ENCODE results near the gene MYO3B. TPM values are rescaled to one million over a fixed set of nuclear protein-coding genes. Genes with fewer than 3 reads are reported as not detected.

The MYO3B gene
- total and polyA plus RNA-seq, 2 donors (not counting 1 experiment from before 2014, with no cell fraction given) = not detected

DNA sequence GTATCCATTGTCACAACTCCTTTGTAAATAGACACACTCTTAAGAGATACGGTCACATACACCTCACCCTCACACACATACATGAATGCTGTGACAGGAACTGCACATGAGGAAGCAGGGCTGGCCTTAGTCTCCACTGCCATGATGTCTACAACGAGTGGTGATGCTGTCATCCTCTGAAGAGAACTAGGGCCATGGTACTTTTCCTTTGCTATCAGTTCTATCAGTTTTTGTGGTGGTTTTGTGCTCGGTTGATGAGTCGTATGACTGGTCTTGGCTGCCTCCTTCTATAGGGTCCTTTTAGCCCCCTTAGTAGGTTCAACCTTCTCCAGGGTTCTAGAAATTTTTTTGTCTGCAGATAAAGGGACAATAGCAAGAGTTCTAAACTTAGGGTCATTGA is 66.0 kb downstream of the MYO3B start:
- Histone ChIP-seq H4K20me1 (ENCODE audit: control insufficient read depth, insufficient read depth, low read length, poor library complexity, severe bottlenecking) (no peaks in the 10 kb centered on the region), H3K4me1 (ENCODE audit: control insufficient read depth in 2 of 2, insufficient read depth in 2 of 2, low read length in 2 of 2) (no peaks in the 10 kb centered on the region), H3K79me2 (ENCODE audit: control insufficient read depth, insufficient read depth, low read length) (no peaks in the 10 kb centered on the region), H3K27me3 (replicated peaks in 1 of 4; ENCODE audit: control extremely low read depth in 1 of 4, control insufficient read depth in 3 of 4, insufficient read depth in 4 of 4, low read length in 3 of 4) (peaks cover 0 to 8% (median 0%) of the 10 kb centered on the region in 4 experiments), H2AFZ (ENCODE audit: insufficient read depth, low read depth, low read length, poor library complexity, severe bottlenecking) (no peak overlapping the region), H3K4me3 (ENCODE audit: control extremely low read depth in 1 of 5, extremely low read depth in 1 of 5, insufficient read depth in 1 of 5, low read depth in 2 of 5, low read length in 4 of 5) (no peak overlapping the region), H3K9ac (ENCODE audit: low read length) (no peak overlapping the region), H3K4me2 (replicated peaks; ENCODE audit: low read depth, low read length, poor library complexity, severe bottlenecking) (no peak overlapping the region), H3K9me3 (ENCODE audit: control extremely low read depth in 1 of 3, control insufficient read depth in 2 of 3, insufficient read depth in 1 of 3, low read length in 2 of 3) (no peaks in the 10 kb centered on the region), H3K27ac (ENCODE audit: low read length in 2 of 2) (no peak overlapping the region), H3K36me3 (replicated peaks in 1 of 2; ENCODE audit: control extremely low read depth in 1 of 2, control insufficient read depth in 1 of 2, extremely low read depth in 1 of 2, insufficient read depth in 2 of 2, low read length in 1 of 2) (no peaks in the 10 kb centered on the region)
- H3K9me3 Mint-ChIP-seq (ENCODE audit: insufficient read depth) = no peaks in the 10 kb centered on the region
- intact Hi-C loops (cut with micrococcal nuclease) = no loop called here
- no peak overlapping the region for H3K4me3 Mint-ChIP-seq
- no peak for DNase-seq
- ChIA-PET POLR2A (no interaction called here), CTCF (no interaction called here)
- H3K27me3 Mint-ChIP-seq = peaks cover 23% of the 10 kb centered on the region
- no peak for TF ChIP-seq EZH2 (IDR thresholded peaks at IDR 0.05; ENCODE audit: borderline replicate concordance, insufficient read depth, low read depth, low read length, poor library complexity, severe bottlenecking)
- TF ChIP-seq, protein P1, sequence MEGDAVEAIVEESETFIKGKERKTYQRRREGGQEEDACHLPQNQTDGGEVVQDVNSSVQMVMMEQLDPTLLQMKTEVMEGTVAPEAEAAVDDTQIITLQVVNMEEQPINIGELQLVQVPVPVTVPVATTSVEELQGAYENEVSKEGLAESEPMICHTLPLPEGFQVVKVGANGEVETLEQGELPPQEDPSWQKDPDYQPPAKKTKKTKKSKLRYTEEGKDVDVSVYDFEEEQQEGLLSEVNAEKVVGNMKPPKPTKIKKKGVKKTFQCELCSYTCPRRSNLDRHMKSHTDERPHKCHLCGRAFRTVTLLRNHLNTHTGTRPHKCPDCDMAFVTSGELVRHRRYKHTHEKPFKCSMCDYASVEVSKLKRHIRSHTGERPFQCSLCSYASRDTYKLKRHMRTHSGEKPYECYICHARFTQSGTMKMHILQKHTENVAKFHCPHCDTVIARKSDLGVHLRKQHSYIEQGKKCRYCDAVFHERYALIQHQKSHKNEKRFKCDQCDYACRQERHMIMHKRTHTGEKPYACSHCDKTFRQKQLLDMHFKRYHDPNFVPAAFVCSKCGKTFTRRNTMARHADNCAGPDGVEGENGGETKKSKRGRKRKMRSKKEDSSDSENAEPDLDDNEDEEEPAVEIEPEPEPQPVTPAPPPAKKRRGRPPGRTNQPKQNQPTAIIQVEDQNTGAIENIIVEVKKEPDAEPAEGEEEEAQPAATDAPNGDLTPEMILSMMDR (IDR thresholded peaks at IDR 0.05) = no peak
- WGBS (ENCODE audit: insufficient coverage) = 67% methylated on average over 2 of the region's 4 CpGs
- no peak for ATAC-seq (ENCODE audit: low read depth)
- no peaks in the 10 kb centered on the region for H3K4me1 Mint-ChIP-seq
- no peak overlapping the region for H3K27ac Mint-ChIP-seq

DNA sequence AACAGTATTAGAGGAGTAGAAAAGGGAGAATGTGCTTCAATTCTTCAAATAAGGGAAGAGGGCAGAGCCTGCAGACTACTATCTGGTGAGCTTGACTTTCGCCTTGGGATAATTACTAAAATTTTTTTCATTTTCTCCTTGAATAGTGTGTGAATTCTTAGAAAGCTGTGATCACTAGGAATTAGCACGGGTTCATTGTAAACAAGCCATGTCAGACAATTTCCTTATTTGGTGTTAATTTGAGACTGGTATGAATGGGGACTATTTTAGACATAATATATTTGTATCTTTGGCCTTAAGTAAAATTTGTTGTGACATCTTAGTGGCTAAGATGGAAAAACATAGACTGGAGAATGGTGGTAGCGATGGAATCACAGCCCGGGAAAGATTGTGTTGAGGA is 66.6 kb downstream of the MYO3B start:
- Mint-ChIP-seq H3K4me1 (no peaks in the 10 kb centered on the region), H3K27ac (no peak overlapping the region), H3K9me3 (ENCODE audit: insufficient read depth) (no peaks in the 10 kb centered on the region), H3K4me3 (no peak overlapping the region), H3K27me3 (peaks cover 19% of the 10 kb centered on the region)
- Histone ChIP-seq H4K20me1 (ENCODE audit: control insufficient read depth, insufficient read depth, low read length, poor library complexity, severe bottlenecking) (no peaks in the 10 kb centered on the region), H3K4me2 (replicated peaks; ENCODE audit: low read depth, low read length, poor library complexity, severe bottlenecking) (no peak overlapping the region), H3K79me2 (ENCODE audit: control insufficient read depth, insufficient read depth, low read length) (no peaks in the 10 kb centered on the region), H3K36me3 (replicated peaks in 1 of 2; ENCODE audit: control extremely low read depth in 1 of 2, control insufficient read depth in 1 of 2, extremely low read depth in 1 of 2, insufficient read depth in 2 of 2, low read length in 1 of 2) (no peaks in the 10 kb centered on the region), H3K27me3 (replicated peaks in 1 of 4; ENCODE audit: control extremely low read depth in 1 of 4, control insufficient read depth in 3 of 4, insufficient read depth in 4 of 4, low read length in 3 of 4) (peaks cover 0 to 8% (median 0%) of the 10 kb centered on the region in 4 experiments), H3K9me3 (ENCODE audit: control extremely low read depth in 1 of 3, control insufficient read depth in 2 of 3, insufficient read depth in 1 of 3, low read length in 2 of 3) (no peaks in the 10 kb centered on the region), H2AFZ (ENCODE audit: insufficient read depth, low read depth, low read length, poor library complexity, severe bottlenecking) (no peak overlapping the region), H3K9ac (ENCODE audit: low read length) (no peak overlapping the region), H3K27ac (ENCODE audit: low read length in 2 of 2) (no peak overlapping the region), H3K4me3 (ENCODE audit: control extremely low read depth in 1 of 5, extremely low read depth in 1 of 5, insufficient read depth in 1 of 5, low read depth in 2 of 5, low read length in 4 of 5) (no peak overlapping the region), H3K4me1 (ENCODE audit: control insufficient read depth in 2 of 2, insufficient read depth in 2 of 2, low read length in 2 of 2) (no peaks in the 10 kb centered on the region)
- intact Hi-C loops (cut with micrococcal nuclease) = no loop called here
- 97% methylated on average over 2 of the region's 4 CpGs for WGBS (ENCODE audit: insufficient coverage)
- ATAC-seq (ENCODE audit: low read depth) (no peak), DNase-seq (no peak)
- POLR2A ChIA-PET = no interaction called here
- TF ChIP-seq, protein P1 (IDR thresholded peaks at IDR 0.05) = no peak
- no peak for TF ChIP-seq EZH2 (IDR thresholded peaks at IDR 0.05; ENCODE audit: borderline replicate concordance, insufficient read depth, low read depth, low read length, poor library complexity, severe bottlenecking)
- CTCF ChIA-PET = no interaction called here

Data from B cell (primary cell).